ELR (cell line): ENCODE measurements around the gene GMDS.

ENCODE experiments used
- DNase-seq: peaks from one replicate; pipeline ENCODE4 v3.0.0-alpha.2; 2015; ENCODE audit warnings: low read depth

The GMDS gene

GRCh38 chr6:1940381-1940780, 305.0 kb downstream of the GMDS start:
- no peak for DNase-seq

- no peak for DNase-seq
Observed at GRCh38 chr6:1933292-1933691, 312.1 kb downstream of the GMDS start.

- no peak for DNase-seq
Observed at GRCh38 chr6:1931817-1932216, 313.6 kb downstream of the GMDS start.

- no peak for DNase-seq
Observed at GRCh38 chr6:1930356-1930755, 315.0 kb downstream of the GMDS start.

- no peak for DNase-seq
Observed at GRCh38 chr6:1929931-1930330, 315.5 kb downstream of the GMDS start.

GRCh38 chr6:1925743-1926430, 319.5 kb downstream of the GMDS start:
- DNase-seq: no peak

GRCh38 chr6:1923449-1923848, 322.0 kb downstream of the GMDS start:
- no peak for DNase-seq

- peak; percentile 95 for DNase-seq
Observed at GRCh38 chr6:1917626-1918371, 327.6 kb downstream of the GMDS start.

GRCh38 chr6:1916334-1917070, 328.9 kb downstream of the GMDS start:
- peak; percentile 85 for DNase-seq

- DNase-seq: no peak
Observed at GRCh38 chr6:1915226-1915625, 330.2 kb downstream of the GMDS start.

GRCh38 chr6:1913577-1913976, 331.8 kb downstream of the GMDS start:
- no peak for DNase-seq

- DNase-seq: no peak
Observed at GRCh38 chr6:1912731-1913130, 332.7 kb downstream of the GMDS start.

GRCh38 chr6:1911474-1911873, 333.9 kb downstream of the GMDS start:
- DNase-seq: no peak

GRCh38 chr6:1910621-1911407, 334.6 kb downstream of the GMDS start:
- DNase-seq: peak; percentile 56

GRCh38 chr6:1908784-1909183, 336.6 kb downstream of the GMDS start:
- DNase-seq: peak; percentile 40

- no peak for DNase-seq
Observed at GRCh38 chr6:1906609-1907008, 338.8 kb downstream of the GMDS start.

GRCh38 chr6:1906014-1906413, 339.4 kb downstream of the GMDS start:
- no peak for DNase-seq

GRCh38 chr6:1904898-1905297, 340.5 kb downstream of the GMDS start:
- no peak for DNase-seq

- no peak for DNase-seq
Observed at GRCh38 chr6:1904466-1904799, 341.0 kb downstream of the GMDS start.

- DNase-seq: no peak
Observed at GRCh38 chr6:1903780-1904465, 341.5 kb downstream of the GMDS start.

GRCh38 chr6:1901556-1901955, 343.8 kb downstream of the GMDS start:
- DNase-seq: peak; percentile 60

GRCh38 chr6:1896897-1897296, 348.5 kb downstream of the GMDS start:
- no peak for DNase-seq
